Natural killer cell (primary cell): Measurements from ENCODE around the gene HDAC4. TPM values are rescaled to one million over a fixed set of nuclear protein-coding genes. Genes with fewer than 3 reads are reported as not detected.

Experiments
- ATAC-seq, 3 donors: fragments of 150-1000 bp in 2 of 3; fragments of 200-7000 bp in 1 of 3; cut with Tn5 transposase; 1 replicate in 1 of 3; 2 replicates in 2 of 3; pipeline ENCODE4 v1.10.0; 2021; ENCODE audit warnings: mild to moderate bottlenecking in 2 of 3, moderate library complexity in 2 of 3
- DNase-seq, 2 donors: peaks; one replicate each; pipeline versions ENCODE4 v3.0.0 to v3.0.0-alpha.2; 2013 to 2021; ENCODE audit warnings: mixed read lengths in 1 of 2
- H3K27ac ChIP-seq: one replicate; pipeline ENCODE4 v1.5.1; 2013; ENCODE audit warnings: mild to moderate bottlenecking, low read length
- H3K27me3 ChIP-seq: one replicate; pipeline ENCODE4 v1.6.1; 2013; ENCODE audit warnings: low read length; ENCODE audit not compliant: control insufficient read depth, insufficient read depth
- H3K36me3 ChIP-seq: one replicate; pipeline ENCODE4 v1.6.1; 2013; ENCODE audit warnings: low read length; ENCODE audit not compliant: control insufficient read depth, insufficient read depth
- H3K4me1 ChIP-seq: one replicate; pipeline ENCODE4 v1.6.1; 2013; ENCODE audit warnings: low read length; ENCODE audit not compliant: control insufficient read depth, insufficient read depth
- H3K4me3 ChIP-seq: one replicate; pipeline ENCODE4 v1.5.1; 2013; ENCODE audit warnings: low read length
- H3K9me3 ChIP-seq: one replicate; pipeline ENCODE4 v1.6.1; 2013; ENCODE audit warnings: low read length; ENCODE audit not compliant: control insufficient read depth, insufficient read depth
- H3K27ac Mint-ChIP-seq, 2 donors: one replicate each; pipeline ENCODE4 v1.8.0; 2022; ENCODE audit warnings: mild to moderate bottlenecking in 2 of 2, mixed read lengths in 2 of 2, moderate library complexity in 1 of 2
- H3K27me3 Mint-ChIP-seq, 2 donors: one replicate each; pipeline ENCODE4 v1.8.0; 2022; ENCODE audit warnings: low read depth in 2 of 2, mixed read lengths in 2 of 2
- H3K36me3 Mint-ChIP-seq: one replicate; pipeline ENCODE4 v1.8.0; 2022; ENCODE audit warnings: mixed read lengths
- H3K4me1 Mint-ChIP-seq, 2 donors: one replicate each; pipeline ENCODE4 v1.8.0; 2022; ENCODE audit warnings: mixed read lengths in 2 of 2
- H3K4me3 Mint-ChIP-seq: one replicate; pipeline ENCODE4 v1.8.0; 2022; ENCODE audit warnings: mild to moderate bottlenecking, moderate library complexity, mixed read lengths
- H3K9me3 Mint-ChIP-seq, 2 donors: one replicate each; pipeline ENCODE4 v1.8.0; 2022; ENCODE audit warnings: mixed read lengths in 2 of 2
- WGBS: methylation state at CpG from one replicate; pipeline ENCODE4 v1.1.7; 2013; ENCODE audit warnings: missing lambda C conversion rate; ENCODE audit not compliant: insufficient coverage; 5-methylcytosine and 5-hydroxymethylcytosine counted together
- intact Hi-C: fragments of 100-400 bp; cut with micrococcal nuclease; formaldehyde crosslinking; loops from one replicate; pipeline ENCODE4 v1.14.2; 2022
- total RNA-seq, 4 donors: library from RNA; stranded (reverse); fragments of 120-200 nt in 1 of 4; gene quantifications; one replicate each; pipeline versions ENCODE4 v1.2.3 to v1.2.4, GENCODE V29; 2013 to 2022
- TF ChIP-seq, protein P1 (sequence below): fragments of 200-600 bp; IDR thresholded peaks from one replicate; pipeline ENCODE4 v1.8.0; 2022; ENCODE audit warnings: antibody characterized with exemption

The HDAC4 gene
- total RNA-seq, 3 donors from 2014 or later (not counting 1 experiment from before 2014, with no cell fraction given): 74.9 to 105 (median 100) TPM

- peaks cover 18% of the 10 kb centered on the region for H3K4me1 ChIP-seq
- no peaks in the 10 kb centered on the region for H3K9me3 ChIP-seq
- Mint-ChIP-seq H3K36me3 (no peaks in the 10 kb centered on the region), H3K4me3 (peak overlapping the region; percentile 96), H3K9me3 (no peaks in the 10 kb centered on the region), H3K27me3 (peaks cover 0 to 4% of the 10 kb centered on the region in 2 donors), H3K4me1 (peaks cover 21 to 41% of the 10 kb centered on the region in 2 donors), H3K27ac (peak overlapping the region; percentile 98)
- peak overlapping the region; percentile 73 for H3K4me3 ChIP-seq
- DNase-seq (no peak), ATAC-seq (peak in 2 of 3 donors; percentile 0 to 1)
- H3K27me3 ChIP-seq: no peaks in the 10 kb centered on the region
- intact Hi-C loops: loop anchor here (1.0 kb wide), 1 partner anchor 135 kb away; no protein-coding TSS in a partner anchor
- under 1% methylated on average over 33 of the region's 33 CpGs for WGBS
- TF ChIP-seq, protein P1, sequence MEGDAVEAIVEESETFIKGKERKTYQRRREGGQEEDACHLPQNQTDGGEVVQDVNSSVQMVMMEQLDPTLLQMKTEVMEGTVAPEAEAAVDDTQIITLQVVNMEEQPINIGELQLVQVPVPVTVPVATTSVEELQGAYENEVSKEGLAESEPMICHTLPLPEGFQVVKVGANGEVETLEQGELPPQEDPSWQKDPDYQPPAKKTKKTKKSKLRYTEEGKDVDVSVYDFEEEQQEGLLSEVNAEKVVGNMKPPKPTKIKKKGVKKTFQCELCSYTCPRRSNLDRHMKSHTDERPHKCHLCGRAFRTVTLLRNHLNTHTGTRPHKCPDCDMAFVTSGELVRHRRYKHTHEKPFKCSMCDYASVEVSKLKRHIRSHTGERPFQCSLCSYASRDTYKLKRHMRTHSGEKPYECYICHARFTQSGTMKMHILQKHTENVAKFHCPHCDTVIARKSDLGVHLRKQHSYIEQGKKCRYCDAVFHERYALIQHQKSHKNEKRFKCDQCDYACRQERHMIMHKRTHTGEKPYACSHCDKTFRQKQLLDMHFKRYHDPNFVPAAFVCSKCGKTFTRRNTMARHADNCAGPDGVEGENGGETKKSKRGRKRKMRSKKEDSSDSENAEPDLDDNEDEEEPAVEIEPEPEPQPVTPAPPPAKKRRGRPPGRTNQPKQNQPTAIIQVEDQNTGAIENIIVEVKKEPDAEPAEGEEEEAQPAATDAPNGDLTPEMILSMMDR: no peak
- H3K27ac ChIP-seq: peak overlapping the region; percentile 95
- no peaks in the 10 kb centered on the region for H3K36me3 ChIP-seq
Observed at GRCh38 chr2:239401881-239402233, 1.0 kb upstream of the HDAC4 start.

- DNase-seq (peak; percentile 99), ATAC-seq (peak; percentile 86 to 96 (median 86))
- peaks cover 21 to 44% of the 10 kb centered on the region in 2 donors for H3K4me1 Mint-ChIP-seq
- Histone ChIP-seq H3K27ac (peak overlapping the region; percentile 95), H3K9me3 (no peaks in the 10 kb centered on the region), H3K4me3 (peak overlapping the region; percentile 73), H3K36me3 (no peaks in the 10 kb centered on the region), H3K4me1 (peaks cover 18% of the 10 kb centered on the region), H3K27me3 (no peaks in the 10 kb centered on the region)
- no peaks in the 10 kb centered on the region for H3K36me3 Mint-ChIP-seq
- under 1% methylated on average over 90 of the region's 90 CpGs for WGBS
- H3K27ac Mint-ChIP-seq: peak overlapping the region; percentile 98
- H3K27me3 Mint-ChIP-seq: peaks cover 0 to 4% of the 10 kb centered on the region in 2 donors
- no peaks in the 10 kb centered on the region for H3K9me3 Mint-ChIP-seq
- intact Hi-C loops: loop anchor here (1.0 kb wide), 1 partner anchor 134 kb away; no protein-coding TSS in a partner anchor
- H3K4me3 Mint-ChIP-seq: peak overlapping the region; percentile 96
- TF ChIP-seq, protein P1: no peak
Observed at GRCh38 chr2:239401067-239401880, 454 bp upstream of the HDAC4 start.

DNA sequence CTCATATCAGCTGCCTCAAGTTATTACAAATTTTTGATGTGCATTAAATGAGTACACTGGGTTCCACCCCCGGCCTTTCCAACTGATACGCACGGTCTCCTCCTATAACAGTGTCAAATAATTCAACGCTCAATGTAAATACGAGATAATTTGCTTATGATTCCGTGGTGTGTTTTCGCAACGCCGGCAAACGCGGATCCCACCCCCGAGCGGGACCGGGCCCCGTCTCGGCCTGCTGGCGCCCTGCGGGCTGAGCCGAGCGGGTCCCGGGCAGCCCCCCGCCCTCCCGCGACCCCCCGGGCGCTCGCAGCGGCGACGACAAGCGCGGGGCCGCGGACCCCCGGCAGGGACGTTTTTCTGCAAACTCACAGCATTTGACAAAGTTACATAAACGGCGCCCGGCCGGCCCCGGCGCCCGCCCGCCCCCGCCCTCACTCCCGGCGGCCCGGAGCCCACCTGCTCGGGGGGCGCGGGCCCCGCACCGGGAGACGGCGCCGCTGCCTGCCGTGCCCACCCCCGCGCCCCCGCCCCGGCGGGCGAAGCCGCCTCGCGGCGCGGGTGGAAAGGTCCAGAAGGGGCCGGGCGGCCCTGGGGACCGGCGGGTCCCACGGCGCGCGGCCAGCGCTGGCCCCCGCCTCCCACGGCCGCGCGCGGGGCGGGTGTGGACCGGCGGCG lies 762 bp downstream of the HDAC4 start:
- ATAC-seq: no peak
- intact Hi-C loops: no loop called here
- no peaks in the 10 kb centered on the region for H3K36me3 ChIP-seq
- DNase-seq: peak in 1 of 2 donors; percentile 47
- peaks cover 18% of the 10 kb centered on the region for H3K4me1 ChIP-seq
- H3K27me3 ChIP-seq: no peaks in the 10 kb centered on the region
- Mint-ChIP-seq H3K27me3 (no peaks in the 10 kb centered on the region), H3K9me3 (no peaks in the 10 kb centered on the region), H3K4me1 (peaks cover 21 to 44% of the 10 kb centered on the region in 2 donors), H3K4me3 (peak overlapping the region; percentile 91), H3K27ac (peak overlapping the region; percentile 84 to 89), H3K36me3 (no peaks in the 10 kb centered on the region)
- no peaks in the 10 kb centered on the region for H3K9me3 ChIP-seq
- TF ChIP-seq, protein P1: no peak
- peak overlapping the region; percentile 35 for H3K4me3 ChIP-seq
- H3K27ac ChIP-seq: no peak overlapping the region
- WGBS: under 1% methylated on average over 86 of the region's 87 CpGs
